A549 (cell line): ENCODE measurements around the gene TAF1B.

ENCODE experiments used
- CTCF ChIP-seq: fragments of >200 bp; sonication (Bioruptor Twin); formaldehyde crosslinking; IDR thresholded peaks from 3 replicates; pipeline ENCODE4 v1.5.1; 2016
- HOXA7 ChIP-seq: fragments of 250-450 bp; sonication (Bioruptor Pico); IDR thresholded peaks from 2 replicates; pipeline ENCODE4 v1.5.0; 2020; ENCODE audit warnings: mild to moderate bottlenecking, moderate library complexity
- NFE2L2 ChIP-seq: fragments of 150-350 bp; conservative IDR thresholded peaks from 2 replicates; pipeline ENCODE4 v1.6.1; 2014; ENCODE audit warnings: low read length
- POLR2A ChIP-seq: IDR thresholded peaks from 2 replicates; pipeline ENCODE4 v1.6.1; 2012; ENCODE audit warnings: mild to moderate bottlenecking, low read length
- RCOR1 ChIP-seq: fragments of 150-350 bp; IDR thresholded peaks from 2 replicates; pipeline ENCODE4 v1.6.1; 2014; ENCODE audit warnings: antibody characterized with exemption, low read length, low read depth
- RFX5 ChIP-seq: fragments of 450-650 bp; IDR thresholded peaks from 2 replicates; pipeline ENCODE4 v1.7.1; 2014; ENCODE audit warnings: antibody characterized with exemption, mild to moderate bottlenecking, moderate library complexity

DNA sequence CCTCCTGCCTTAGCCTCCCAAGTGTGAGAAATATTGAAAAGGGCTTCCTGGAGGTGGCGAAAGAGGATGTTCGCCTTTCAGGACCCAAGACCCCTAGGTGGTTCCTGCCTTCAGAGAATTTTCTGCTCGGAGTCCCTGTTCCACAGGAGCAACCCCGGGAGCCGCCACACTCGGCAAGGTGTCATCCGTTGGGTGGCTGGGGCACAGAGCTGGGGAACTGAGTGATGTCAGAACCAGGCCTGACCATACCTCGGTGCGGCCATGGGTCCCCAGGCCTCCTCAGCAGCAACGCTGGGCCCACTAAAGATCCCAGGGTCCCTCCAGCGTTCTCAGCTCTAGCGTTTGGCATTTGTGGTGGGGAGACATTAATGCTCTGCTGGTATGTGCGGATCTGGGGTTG, 23.7 kb upstream of the TAF1B start:
- TF ChIP-seq POLR2A (no peak), RFX5 (no peak), RCOR1 (no peak), CTCF (no peak), HOXA7 (CRISPR knock-in tag) (no peak), NFE2L2 (no peak)
